Parathyroid adenoma (tissue), 2 donors: ENCODE measurements around the gene TRIM29.

Experiments
- H2AFZ ChIP-seq: fragments of 300-600 bp; sonication (generic); one replicate; pipeline ENCODE4 v1.7.0; 2017; ENCODE audit warnings: antibody characterized with exemption, mild to moderate bottlenecking
- H3K27ac ChIP-seq: fragments of 300-600 bp; sonication (generic); one replicate; pipeline ENCODE4 v1.7.0; 2017
- H3K27me3 ChIP-seq: fragments of 300-600 bp; sonication (generic); one replicate; pipeline ENCODE4 v1.7.0; 2017; ENCODE audit warnings: low read length; ENCODE audit not compliant: control insufficient read depth, insufficient read depth
- H3K36me3 ChIP-seq: fragments of 300-600 bp; sonication (generic); one replicate; pipeline ENCODE4 v1.7.0; 2017; ENCODE audit warnings: low read length; ENCODE audit not compliant: control insufficient read depth, insufficient read depth
- H3K4me1 ChIP-seq: fragments of 300-600 bp; sonication (generic); one replicate; pipeline ENCODE4 v1.7.0; 2017; ENCODE audit warnings: control low read depth
- H3K4me2 ChIP-seq: fragments of 300-600 bp; sonication (generic); one replicate; pipeline ENCODE4 v1.7.0; 2017; ENCODE audit warnings: low read length
- H3K4me3 ChIP-seq: fragments of 300-600 bp; sonication (generic); one replicate; pipeline ENCODE4 v1.7.0; 2017; ENCODE audit warnings: low read depth, low read length
- H3K79me2 ChIP-seq: fragments of 300-600 bp; sonication (generic); one replicate; pipeline ENCODE4 v1.7.0; 2017; ENCODE audit warnings: control low read depth
- H3K9ac ChIP-seq: fragments of 300-600 bp; sonication (generic); one replicate; pipeline ENCODE4 v1.7.0; 2017; ENCODE audit warnings: mild to moderate bottlenecking
- H3K9me3 ChIP-seq: fragments of 300-600 bp; sonication (generic); one replicate; pipeline ENCODE4 v1.7.0; 2017; ENCODE audit warnings: low read length; ENCODE audit not compliant: control insufficient read depth
- CTCF ChIP-seq: fragments of 300-600 bp; sonication (generic); IDR thresholded peaks from one replicate; pipeline ENCODE4 v1.7.0; 2017; ENCODE audit warnings: antibody characterized with exemption, mild to moderate bottlenecking
- donor health status: primary hyperparathyroidism.

Gene TRIM29

GRCh38 chr11:120102050-120102863 is 35.7 kb downstream of the TRIM29 start:
- Histone ChIP-seq H3K4me3 (no peak overlapping the region), H3K79me2 (no peaks in the 10 kb centered on the region), H3K9me3 (no peaks in the 10 kb centered on the region), H3K9ac (no peak overlapping the region), H3K27ac (no peak overlapping the region), H3K4me1 (no peaks in the 10 kb centered on the region), H2AFZ (no peak overlapping the region), H3K27me3 (no peaks in the 10 kb centered on the region), H3K4me2 (no peak overlapping the region), H3K36me3 (no peaks in the 10 kb centered on the region)
- no peak for TF ChIP-seq CTCF

DNA sequence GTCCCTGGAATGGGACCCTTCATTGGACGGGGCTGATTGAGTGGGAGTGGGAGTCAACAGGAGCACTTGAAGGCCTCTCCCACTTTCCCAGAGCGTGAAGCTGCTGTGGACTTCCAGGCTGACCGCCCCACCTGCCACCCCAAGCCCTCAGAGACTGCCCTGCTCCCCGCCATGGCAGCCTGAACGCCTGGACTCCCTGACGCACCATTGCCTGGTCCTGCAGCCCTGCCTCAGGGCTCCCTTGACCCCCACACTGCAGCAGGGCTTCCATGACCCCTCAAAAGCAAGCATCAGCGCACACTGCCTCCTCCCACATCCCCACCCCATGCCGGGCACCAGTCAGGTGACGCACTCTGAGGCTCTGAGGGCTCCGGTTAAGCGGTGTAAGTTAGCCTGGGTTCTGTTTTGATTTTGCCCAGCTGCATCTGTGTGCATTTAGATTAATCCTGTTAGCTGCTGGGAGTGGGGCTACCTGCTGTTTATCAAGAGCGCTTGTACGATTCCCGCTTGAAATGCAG is 39.4 kb downstream of the TRIM29 start:
- H3K4me2 ChIP-seq = no peak overlapping the region
- TF ChIP-seq CTCF = no peak

GRCh38 chr11:120097721-120098385 is 40.1 kb downstream of the TRIM29 start:
- Histone ChIP-seq H2AFZ (no peak overlapping the region), H3K79me2 (no peaks in the 10 kb centered on the region), H3K27me3 (no peaks in the 10 kb centered on the region), H3K4me1 (no peaks in the 10 kb centered on the region), H3K36me3 (no peaks in the 10 kb centered on the region), H3K4me3 (no peak overlapping the region), H3K9me3 (no peaks in the 10 kb centered on the region), H3K9ac (no peak overlapping the region), H3K27ac (no peak overlapping the region), H3K4me2 (no peak overlapping the region)
- TF ChIP-seq CTCF = no peak

More for the DNA sequence above, 39.4 kb downstream of the TRIM29 start:
- H3K79me2 ChIP-seq = no peaks in the 10 kb centered on the region
- H3K4me1 ChIP-seq = no peaks in the 10 kb centered on the region
- no peak overlapping the region for H3K27ac ChIP-seq
- H3K27me3 ChIP-seq = no peaks in the 10 kb centered on the region
- H2AFZ ChIP-seq = no peak overlapping the region
- no peaks in the 10 kb centered on the region for H3K9me3 ChIP-seq
- no peak overlapping the region for H3K4me3 ChIP-seq
- no peaks in the 10 kb centered on the region for H3K36me3 ChIP-seq
- H3K9ac ChIP-seq = no peak overlapping the region

DNA sequence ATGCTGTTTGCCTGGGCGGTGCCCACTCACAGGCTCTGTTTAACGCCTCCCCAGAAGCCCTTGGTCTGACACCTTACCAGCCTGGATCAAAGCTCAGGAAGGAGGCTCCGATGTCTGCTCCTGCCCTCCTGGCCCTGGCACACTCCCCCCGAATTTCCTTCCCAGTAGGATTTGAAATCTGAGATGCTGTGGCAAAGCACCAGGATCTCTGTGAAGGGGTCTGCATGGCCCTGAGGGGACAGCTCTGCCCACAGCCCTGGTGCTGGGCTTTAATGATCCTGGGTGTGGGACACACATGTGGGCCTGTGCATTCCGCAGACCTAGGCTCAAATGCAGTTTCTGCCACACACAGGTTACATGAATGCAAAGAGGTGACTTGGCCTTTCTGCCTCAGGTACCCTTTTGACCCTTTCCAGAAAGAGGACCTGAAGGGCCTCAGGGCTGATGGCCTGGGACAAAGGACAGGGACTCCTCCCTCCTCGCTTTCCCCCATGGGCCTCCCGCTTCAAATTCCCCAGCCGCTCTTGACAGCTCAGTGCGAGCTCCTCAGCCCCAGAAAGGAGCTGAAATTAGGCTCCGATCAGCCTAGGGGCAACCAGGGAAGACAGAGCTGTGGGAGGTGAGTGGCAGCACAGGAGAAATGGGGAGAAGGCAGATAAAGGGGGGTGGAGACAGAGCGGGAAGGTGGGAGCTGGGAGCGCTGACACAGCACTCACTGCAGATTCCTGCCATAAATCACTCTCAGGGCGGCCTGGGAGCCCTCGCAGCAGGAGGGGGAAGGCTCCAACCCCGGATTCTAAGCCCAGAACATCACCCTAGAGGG is 41.3 kb downstream of the TRIM29 start:
- Histone ChIP-seq H3K36me3 (no peaks in the 10 kb centered on the region), H3K4me1 (no peaks in the 10 kb centered on the region), H3K4me2 (no peak overlapping the region), H3K27me3 (no peaks in the 10 kb centered on the region), H3K9ac (no peak overlapping the region), H3K9me3 (no peaks in the 10 kb centered on the region), H3K27ac (no peak overlapping the region), H3K4me3 (no peak overlapping the region), H2AFZ (no peak overlapping the region), H3K79me2 (no peaks in the 10 kb centered on the region)
- TF ChIP-seq CTCF = no peak
